B cell (primary cell): ENCODE measurements around the gene MRPS34.

Experiments
- EZH2 ChIP-seq: IDR thresholded peaks from 2 replicates; pipeline ENCODE4 v1.6.1; 2012; ENCODE audit warnings: borderline replicate concordance, low read depth, mild to moderate bottlenecking, moderate library complexity, low read length; ENCODE audit not compliant: insufficient read depth, poor library complexity, severe bottlenecking
- TF ChIP-seq, protein P1 (sequence below): fragments of 200-600 bp; IDR thresholded peaks from one replicate; pipeline ENCODE4 v1.8.0; 2022; ENCODE audit warnings: antibody characterized with exemption, mild to moderate bottlenecking

DNA sequence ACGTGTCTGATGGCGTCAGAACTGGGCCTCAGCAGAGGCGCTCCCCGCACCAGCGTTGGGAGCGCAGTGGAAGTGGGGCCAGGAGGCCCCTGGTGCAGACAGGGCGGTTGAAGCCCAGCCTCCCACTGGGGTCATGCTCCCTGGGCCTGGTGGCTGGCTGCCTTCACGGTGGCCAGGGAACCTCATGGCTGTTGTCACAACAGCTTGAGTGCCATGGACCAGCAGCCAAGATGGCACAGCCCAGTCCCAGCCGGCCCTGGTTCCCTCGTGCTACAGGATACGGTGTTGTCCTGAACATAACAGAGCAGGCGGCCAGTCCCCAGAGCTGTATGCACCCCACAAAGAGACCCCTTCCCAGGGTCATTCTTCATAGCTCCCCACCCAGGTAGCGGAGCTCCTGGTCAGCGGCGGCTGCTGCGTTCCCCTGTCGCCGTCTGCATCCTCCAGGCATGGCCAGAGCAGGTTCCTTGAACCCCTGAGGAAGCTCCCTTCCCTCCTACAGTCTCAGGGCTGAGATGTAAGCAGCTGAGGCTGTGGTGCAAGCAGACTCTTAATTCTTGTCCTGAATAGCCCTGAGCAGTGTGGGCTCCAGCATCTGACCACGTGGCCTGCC is 31.3 kb downstream of the MRPS34 start:
- TF ChIP-seq, protein P1, sequence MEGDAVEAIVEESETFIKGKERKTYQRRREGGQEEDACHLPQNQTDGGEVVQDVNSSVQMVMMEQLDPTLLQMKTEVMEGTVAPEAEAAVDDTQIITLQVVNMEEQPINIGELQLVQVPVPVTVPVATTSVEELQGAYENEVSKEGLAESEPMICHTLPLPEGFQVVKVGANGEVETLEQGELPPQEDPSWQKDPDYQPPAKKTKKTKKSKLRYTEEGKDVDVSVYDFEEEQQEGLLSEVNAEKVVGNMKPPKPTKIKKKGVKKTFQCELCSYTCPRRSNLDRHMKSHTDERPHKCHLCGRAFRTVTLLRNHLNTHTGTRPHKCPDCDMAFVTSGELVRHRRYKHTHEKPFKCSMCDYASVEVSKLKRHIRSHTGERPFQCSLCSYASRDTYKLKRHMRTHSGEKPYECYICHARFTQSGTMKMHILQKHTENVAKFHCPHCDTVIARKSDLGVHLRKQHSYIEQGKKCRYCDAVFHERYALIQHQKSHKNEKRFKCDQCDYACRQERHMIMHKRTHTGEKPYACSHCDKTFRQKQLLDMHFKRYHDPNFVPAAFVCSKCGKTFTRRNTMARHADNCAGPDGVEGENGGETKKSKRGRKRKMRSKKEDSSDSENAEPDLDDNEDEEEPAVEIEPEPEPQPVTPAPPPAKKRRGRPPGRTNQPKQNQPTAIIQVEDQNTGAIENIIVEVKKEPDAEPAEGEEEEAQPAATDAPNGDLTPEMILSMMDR: no peak
- no peak for TF ChIP-seq EZH2
